ENCODE data around the gene ITGB7.
A peak's percentile ranks its signal among the peaks of the same experiment; 100 is the strongest.
"Not testable (repeated sequence)": the region's sequence is repeated elsewhere in the genome, so short reads cannot be mapped to it uniquely, and the experiment has no call there.

Gene ITGB7

GRCh38 chr12:53178803-53179202 lies 28.2 kb downstream of the ITGB7 start:
- DNase-seq (ENCODE audit: low read depth, low spot score), result not testable (repeated sequence)

GRCh38 chr12:53177447-53177846 lies 29.6 kb downstream of the ITGB7 start:
- DNase-seq (ENCODE audit: low read depth, low spot score), result not testable (repeated sequence)

- DNase-seq (ENCODE audit: low read depth, low spot score), result no peak
Observed at GRCh38 chr12:53176750-53177149, 30.3 kb downstream of the ITGB7 start.

GRCh38 chr12:53174881-53175491 lies 32.1 kb downstream of the ITGB7 start:
- DNase-seq (ENCODE audit: low read depth, low spot score), result peak; percentile 97

- DNase-seq (ENCODE audit: low read depth, low spot score), result peak; percentile 48
Observed at GRCh38 chr12:53173085-53173715, 33.9 kb downstream of the ITGB7 start.

GRCh38 chr12:53172352-53172751 lies 34.7 kb downstream of the ITGB7 start:
- DNase-seq (ENCODE audit: low read depth, low spot score), result peak; percentile 42

- no peak for DNase-seq (ENCODE audit: low read depth, low spot score)
Observed at GRCh38 chr12:53171725-53172329, 35.2 kb downstream of the ITGB7 start.

- peak; percentile 45 for DNase-seq (ENCODE audit: low read depth, low spot score)
Observed at GRCh38 chr12:53170876-53171724, 36.0 kb downstream of the ITGB7 start.

- DNase-seq (ENCODE audit: low read depth, low spot score), result no peak
Observed at GRCh38 chr12:53170215-53170614, 36.8 kb downstream of the ITGB7 start.

- DNase-seq (ENCODE audit: low read depth, low spot score), result no peak
Observed at GRCh38 chr12:53169644-53170043, 37.4 kb downstream of the ITGB7 start.

GRCh38 chr12:53166837-53167236 lies 40.2 kb downstream of the ITGB7 start:
- no peak for DNase-seq (ENCODE audit: low read depth, low spot score)

- DNase-seq (ENCODE audit: low read depth, low spot score), result not testable (repeated sequence)
Observed at GRCh38 chr12:53163008-53163407, 44.0 kb downstream of the ITGB7 start.

- no peak for DNase-seq (ENCODE audit: low read depth, low spot score)
Observed at GRCh38 chr12:53161119-53161911, 45.7 kb downstream of the ITGB7 start.

- peak; percentile 19 for DNase-seq (ENCODE audit: low read depth, low spot score)
Observed at GRCh38 chr12:53160673-53161072, 46.4 kb downstream of the ITGB7 start.

GRCh38 chr12:53160000-53160399 lies 47.1 kb downstream of the ITGB7 start:
- no peak for DNase-seq (ENCODE audit: low read depth, low spot score)

GRCh38 chr12:53159195-53159839 lies 47.7 kb downstream of the ITGB7 start:
- peak; percentile 93 for DNase-seq (ENCODE audit: low read depth, low spot score)

GRCh38 chr12:53152390-53152789 lies 54.7 kb downstream of the ITGB7 start:
- no peak for DNase-seq (ENCODE audit: low read depth, low spot score)

GRCh38 chr12:53151039-53151438 lies 56.0 kb downstream of the ITGB7 start:
- DNase-seq (ENCODE audit: low read depth, low spot score), result no peak

GRCh38 chr12:53147653-53148052 lies 59.4 kb downstream of the ITGB7 start:
- no peak for DNase-seq (ENCODE audit: low read depth, low spot score)

- DNase-seq (ENCODE audit: low read depth, low spot score), result no peak
Observed at GRCh38 chr12:53147181-53147580, 59.9 kb downstream of the ITGB7 start.

Data from ELF-1 (cell line).